HG03457 (cell line): Measurements from ENCODE around the gene MAP7.
"Not testable (repeated sequence)": the region's sequence is repeated elsewhere in the genome, so short reads cannot be mapped to it uniquely, and the experiment has no call there.

Experiments used
- ATAC-seq: cut with Tn5 transposase; IDR thresholded peaks from one replicate; pipeline ENCODE4 v1.9.1; 2021; ENCODE audit warnings: moderate number of reproducible peaks; ENCODE audit not compliant: unreplicated experiment

The MAP7 gene

DNA sequence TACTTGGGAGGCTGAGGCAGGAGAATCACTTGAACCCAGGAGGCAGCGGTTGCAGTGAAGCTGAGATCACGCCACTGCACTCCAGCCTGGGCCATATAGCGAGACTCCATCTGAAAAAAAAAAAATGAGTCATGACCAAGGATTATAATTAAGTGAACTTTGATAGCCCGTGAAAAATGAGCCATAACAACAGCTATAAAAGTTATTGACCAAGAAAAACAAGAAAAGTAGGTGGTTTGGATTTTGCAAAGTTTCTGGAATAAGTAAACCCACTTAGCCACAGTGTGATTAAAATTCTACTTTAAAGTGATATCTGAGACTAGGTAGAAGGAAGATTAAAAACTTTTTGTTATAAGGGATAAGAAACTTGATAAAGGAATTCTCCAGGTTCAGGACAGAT, 234.6 kb downstream of the MAP7 start:
- no peak for ATAC-seq

DNA sequence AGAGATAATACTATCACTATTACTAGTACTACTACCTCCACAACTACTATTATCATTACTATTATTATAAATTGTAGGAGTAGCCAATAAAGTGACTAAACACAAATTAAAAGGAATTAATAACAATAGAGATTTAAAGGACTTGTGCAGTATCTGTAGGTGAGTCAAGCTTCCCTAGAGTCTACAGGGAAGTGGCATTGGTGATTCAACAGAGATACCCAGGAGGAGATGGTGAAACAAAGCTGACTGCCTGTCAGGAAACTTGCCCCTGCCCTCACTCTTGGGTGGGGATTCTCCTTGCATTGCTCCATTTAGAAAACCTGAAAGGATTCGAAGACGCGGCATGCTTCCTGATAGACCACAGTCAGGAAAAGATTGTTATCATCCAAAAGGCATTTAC, 237.2 kb downstream of the MAP7 start:
- ATAC-seq = no peak

DNA sequence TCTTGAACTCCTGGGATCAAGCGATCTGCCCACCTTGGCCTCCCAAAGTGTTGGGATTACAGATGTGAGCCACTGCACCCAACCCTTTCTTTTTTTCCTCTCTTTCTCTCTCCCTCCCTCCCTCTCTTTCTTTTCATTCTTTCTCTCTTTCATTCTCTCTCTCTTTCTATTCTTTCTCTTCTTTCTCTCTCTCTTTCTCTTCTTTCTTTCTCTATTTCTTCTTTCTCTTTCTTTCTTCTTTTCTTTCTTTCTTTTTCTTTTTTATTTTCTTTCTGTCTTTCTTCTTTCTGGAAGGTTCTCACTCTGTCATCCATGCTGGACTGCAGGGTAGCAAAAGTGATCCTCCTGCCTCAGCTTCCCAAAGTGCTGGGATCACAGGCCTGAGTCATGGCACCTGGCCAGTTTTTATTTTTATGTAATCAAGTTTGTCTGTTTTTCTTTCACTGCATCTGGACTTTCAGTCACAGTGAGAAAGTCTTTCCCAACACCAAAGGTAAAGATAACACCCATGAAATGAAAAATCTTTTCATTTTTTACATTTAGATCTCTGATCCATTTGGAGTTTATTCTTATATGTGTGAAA, 240.4 kb downstream of the MAP7 start:
- no peak for ATAC-seq

DNA sequence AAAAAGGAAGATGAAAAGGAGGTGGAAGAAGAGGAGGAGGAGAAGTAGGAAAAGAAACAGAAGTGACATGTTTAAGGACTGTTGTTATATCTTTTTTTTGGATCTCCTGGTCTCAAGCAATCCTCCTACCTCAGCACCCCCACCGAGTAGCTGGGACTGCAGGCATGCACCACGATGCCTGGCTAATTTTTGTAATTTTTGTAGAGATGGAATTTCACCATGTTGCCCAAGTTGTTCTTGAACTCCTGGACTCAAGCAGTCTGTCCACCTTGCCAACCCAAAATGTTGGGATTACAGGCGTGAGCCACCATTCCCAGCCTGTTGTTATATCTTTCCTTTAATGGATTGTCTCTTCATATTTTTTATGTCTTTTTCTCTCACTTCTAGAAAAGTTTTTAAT, 241.1 kb downstream of the MAP7 start:
- ATAC-seq = no peak

DNA sequence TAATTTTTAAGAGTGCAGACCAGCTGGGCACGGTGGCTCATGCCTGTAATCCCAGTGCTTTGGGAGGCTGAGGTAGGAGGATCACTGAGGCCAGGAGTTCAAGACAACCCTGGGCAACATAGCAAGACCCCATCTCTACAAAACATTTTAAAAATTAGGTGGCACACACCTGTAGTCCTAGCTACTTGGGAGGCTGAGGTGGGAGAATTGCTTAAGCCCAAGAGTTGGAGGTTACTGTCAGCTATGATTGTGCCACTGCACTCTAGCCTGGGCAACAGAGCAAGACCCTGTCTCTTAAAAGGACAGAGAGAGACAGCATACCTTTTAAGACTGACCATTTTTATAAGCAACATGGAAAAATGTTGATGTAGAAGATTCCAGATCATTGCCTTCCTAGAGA, 241.8 kb downstream of the MAP7 start:
- not testable (repeated sequence) for ATAC-seq

DNA sequence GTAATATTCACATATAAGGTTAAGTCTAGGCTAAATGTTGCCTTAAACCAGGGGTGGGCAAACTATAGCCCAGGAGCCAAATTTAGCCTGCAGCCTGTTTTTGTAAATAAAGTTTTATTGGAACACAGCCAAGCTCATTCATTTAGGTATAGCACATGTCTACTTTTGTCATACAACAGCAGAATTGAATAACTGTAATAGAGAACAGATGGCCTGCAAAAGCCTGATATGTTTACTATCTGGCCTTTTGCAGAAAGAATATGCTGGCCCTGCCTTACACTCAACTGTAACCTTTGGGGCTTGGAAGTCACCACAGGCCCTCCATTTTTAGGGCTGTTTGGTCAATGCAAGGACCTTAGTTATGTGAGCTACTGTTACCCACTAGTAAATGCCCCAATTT, 242.9 kb downstream of the MAP7 start:
- ATAC-seq = no peak

DNA sequence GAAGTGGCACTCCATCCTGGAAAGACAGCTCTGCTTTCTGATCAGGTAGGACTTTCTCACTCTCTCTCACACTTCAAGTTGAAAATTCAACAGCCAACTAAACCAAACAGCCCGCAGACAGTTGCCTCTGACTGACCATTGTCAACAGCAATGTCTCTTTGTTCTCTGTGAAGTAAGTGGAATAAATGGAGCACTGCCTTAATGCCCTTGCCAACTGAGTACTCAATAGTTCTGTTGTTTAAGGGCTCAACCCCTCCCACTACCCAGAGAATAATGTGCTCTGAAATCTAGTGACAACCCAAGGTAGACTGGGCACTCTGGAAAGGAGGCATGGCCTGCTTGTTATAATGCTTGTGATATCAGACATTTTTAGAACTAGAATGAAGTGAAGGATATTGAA, 243.8 kb downstream of the MAP7 start:
- ATAC-seq = no peak

DNA sequence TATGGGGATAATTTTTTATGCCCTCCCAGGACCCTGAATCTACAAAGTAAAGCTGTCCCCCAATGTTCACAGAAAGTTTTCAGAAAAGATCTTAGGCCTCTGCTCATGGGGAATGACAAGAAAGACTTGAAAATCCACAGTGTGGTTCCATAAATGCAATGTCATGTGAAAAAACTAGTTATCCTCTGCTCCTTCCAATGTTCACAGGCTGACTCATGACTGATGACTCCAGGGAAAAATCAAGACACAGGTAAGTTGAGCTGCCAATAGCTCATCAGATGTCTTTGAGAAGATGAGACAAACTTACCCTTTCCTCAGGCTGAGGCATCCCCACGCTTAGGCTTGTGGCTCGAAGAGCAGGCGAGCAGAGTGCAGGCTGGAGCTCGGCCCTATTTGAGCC, 245.8 kb downstream of the MAP7 start:
- ATAC-seq = no peak

DNA sequence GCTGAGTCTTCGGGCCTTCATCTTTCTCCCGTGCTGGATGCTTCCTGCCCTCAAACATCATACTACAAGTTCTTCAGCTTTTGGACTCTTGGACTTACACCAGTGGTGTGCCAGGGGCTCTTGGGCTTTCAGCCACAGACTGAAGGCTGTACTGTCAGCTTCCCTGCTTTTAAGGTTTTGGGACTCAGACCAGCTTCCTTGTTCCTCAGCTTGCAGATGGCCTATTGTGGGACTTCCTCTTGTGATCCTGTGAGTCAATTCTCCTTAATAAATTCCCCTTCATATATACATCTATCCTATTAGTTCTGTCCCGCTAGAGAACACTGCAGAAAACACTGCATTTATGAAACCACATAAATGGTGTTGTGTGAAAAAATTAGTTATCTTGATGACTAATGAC, 246.7 kb downstream of the MAP7 start:
- no peak for ATAC-seq

DNA sequence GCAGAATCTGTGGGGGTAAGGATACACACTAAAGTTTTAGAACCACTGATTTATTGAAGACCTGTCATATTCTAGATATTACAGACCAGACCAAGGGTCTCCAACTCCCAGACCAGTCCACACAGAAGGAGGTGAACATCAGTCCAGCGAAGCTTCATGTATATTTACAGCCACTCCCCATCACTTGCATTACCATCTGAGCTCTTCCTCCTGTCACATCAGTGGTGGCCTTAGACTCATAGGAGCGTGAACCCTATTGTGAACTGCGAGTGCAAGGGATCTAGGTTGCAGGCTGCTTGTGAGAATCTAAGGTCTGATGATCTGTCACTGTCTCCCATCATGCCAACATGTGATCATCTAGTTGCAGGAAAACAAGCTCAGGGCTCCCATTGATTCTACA, 255.6 kb downstream of the MAP7 start:
- no peak for ATAC-seq
